Aorta (tissue), 5 donors: ENCODE results near the gene PDAP1. TPM values are rescaled to one million over a fixed set of nuclear protein-coding genes. Genes with fewer than 3 reads are reported as not detected.

ENCODE experiments used
- ATAC-seq: fragments of 200-7000 bp; cut with Tn5 transposase; one replicate; pipeline ENCODE4 v1.9.1; 2022; ENCODE audit warnings: moderate library complexity; ENCODE audit not compliant: low FRiP score
- DNase-seq, 2 donors: peaks; one replicate each; pipeline ENCODE4 v3.0.0-alpha.2; 2020
- H3K27ac ChIP-seq, 2 donors: one replicate each; pipeline ENCODE4 v1.5.1; 2013; ENCODE audit warnings: low read length in 2 of 2, mild to moderate bottlenecking in 2 of 2, moderate library complexity in 2 of 2, control low read depth in 1 of 2, inconsistent platforms in 1 of 2, low read depth in 1 of 2
- H3K27me3 ChIP-seq, 2 donors: one replicate each; pipeline ENCODE4 v1.6.1; 2013; ENCODE audit warnings: control low read depth in 1 of 2, low read length in 1 of 2, mild to moderate bottlenecking in 1 of 2, moderate library complexity in 1 of 2; ENCODE audit not compliant: insufficient read depth in 2 of 2, control insufficient read depth in 1 of 2
- H3K36me3 ChIP-seq, 2 donors: one replicate each; pipeline ENCODE4 v1.6.1; 2013; ENCODE audit warnings: control low read depth in 1 of 2, low read length in 1 of 2, mild to moderate bottlenecking in 1 of 2; ENCODE audit not compliant: insufficient read depth in 2 of 2, control insufficient read depth in 1 of 2
- H3K4me1 ChIP-seq, 2 donors: one replicate each; pipeline ENCODE4 v1.6.1; 2013; ENCODE audit warnings: low read length in 2 of 2, control low read depth in 1 of 2, mild to moderate bottlenecking in 1 of 2, moderate library complexity in 1 of 2; ENCODE audit not compliant: insufficient read depth in 2 of 2, control insufficient read depth in 1 of 2
- H3K4me3 ChIP-seq, 2 donors: one replicate each; pipeline ENCODE4 v1.5.1; 2013; ENCODE audit warnings: low read length in 2 of 2, control low read depth in 1 of 2, mild to moderate bottlenecking in 1 of 2
- H3K9me3 ChIP-seq: one replicate; pipeline ENCODE4 v1.6.1; 2013; ENCODE audit warnings: mild to moderate bottlenecking, low read length; ENCODE audit not compliant: control insufficient read depth
- WGBS, 2 donors: extraction: QIAGEN DNeasy Blood & Tissue Kit; methylation state at CpG; one replicate each; pipeline ENCODE4 v1.1.7; 2013; 5-methylcytosine and 5-hydroxymethylcytosine counted together
- intact Hi-C, 2 donors: fragments of 100-400 bp; cut with DNase I; formaldehyde crosslinking; loops; one replicate each; pipeline versions ENCODE4 v1.14.2 to v1.15.0; 2022
- polyA plus RNA-seq, 2 donors: library from polyadenylated mRNA; stranded (reverse); fragments of 200-250 nt; gene quantifications; one replicate each; pipeline ENCODE4 v1.2.3, GENCODE V29; 2013
- total RNA-seq, 2 donors: library from RNA; stranded (reverse); fragmentation: NEBNext Ultra II Directional; extraction: Animal tissue kit (Norgen Biotek cat#: 25700); gene quantifications; one replicate each; pipeline ENCODE4 v1.2.1, GENCODE V29; 2021
- donor health status: healthy with polysubstance abuse.
- donor health status: Bipolar disorder and iron deficiency.
- donor health status: DM: no; HTN: no; CAD: no.
- donor health status: DM: no; HTN: no; CAD: no.
- donor health status: DM: yes; HTN: yes; CAD: no.

The PDAP1 gene
- total and polyA plus RNA-seq, 4 donors, result 74.8 to 223 (median 134) TPM

GRCh38 chr7:99395616-99396327, 12.6 kb downstream of the PDAP1 start:
- H3K4me3 ChIP-seq, result no peak overlapping the region
- DNase-seq, result no peak
- H3K9me3 ChIP-seq, result no peaks in the 10 kb centered on the region
- H3K27ac ChIP-seq, result no peak overlapping the region
- ATAC-seq, result no peak
- 40% methylated on average over 14 of the region's 14 CpGs for WGBS, 2 donors
- intact Hi-C loops, result no loop called here
- no peaks in the 10 kb centered on the region for H3K4me1 ChIP-seq
- H3K36me3 ChIP-seq, result peaks cover 3 to 11% of the 10 kb centered on the region in 2 donors
- no peaks in the 10 kb centered on the region for H3K27me3 ChIP-seq

DNA sequence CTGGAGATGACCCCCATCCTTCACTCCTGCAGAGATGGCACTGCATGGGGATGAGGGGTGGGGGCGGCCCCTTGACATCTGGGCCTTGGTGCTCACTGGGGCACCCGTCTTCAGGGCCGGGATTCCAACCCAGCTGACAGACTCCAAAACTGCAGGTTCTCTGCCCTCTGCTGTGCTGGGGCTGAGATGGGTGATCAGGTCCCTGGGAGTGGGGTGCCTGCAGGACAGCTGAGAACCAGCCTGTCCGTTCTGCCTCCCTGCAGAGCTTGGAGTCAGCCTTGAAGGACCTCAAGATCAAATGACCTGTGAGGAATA, 14.3 kb downstream of the PDAP1 start:
- no peak for ATAC-seq
- no peak overlapping the region for H3K27ac ChIP-seq
- no peaks in the 10 kb centered on the region for H3K9me3 ChIP-seq
- peaks cover 0 to 7% of the 10 kb centered on the region in 2 donors for H3K36me3 ChIP-seq
- no peak for DNase-seq
- H3K27me3 ChIP-seq, result no peaks in the 10 kb centered on the region
- H3K4me1 ChIP-seq, result no peaks in the 10 kb centered on the region
- 83 to 88% methylated on average over 4 of the region's 4 CpGs for WGBS, 2 donors
- intact Hi-C loops, result no loop called here
- no peak overlapping the region for H3K4me3 ChIP-seq

GRCh38 chr7:99393355-99394187, 14.8 kb downstream of the PDAP1 start:
- ATAC-seq (peak; percentile 74), DNase-seq (peak in 1 of 2 donors; percentile 88)
- H3K27ac ChIP-seq, result no peak overlapping the region
- no peaks in the 10 kb centered on the region for H3K4me1 ChIP-seq
- peak overlapping the region; percentile 21 to 24 for H3K4me3 ChIP-seq
- intact Hi-C loops, result no loop called here
- H3K9me3 ChIP-seq, result no peaks in the 10 kb centered on the region
- 37% methylated on average over 30 of the region's 30 CpGs for WGBS, 2 donors
- H3K27me3 ChIP-seq, result no peaks in the 10 kb centered on the region
- H3K36me3 ChIP-seq, result peaks cover 0 to 7% of the 10 kb centered on the region in 2 donors

GRCh38 chr7:99392659-99393354, 15.6 kb downstream of the PDAP1 start:
- DNase-seq (peak; percentile 86 to 93), ATAC-seq (peak; percentile 86)
- peaks cover 0 to 7% of the 10 kb centered on the region in 2 donors for H3K36me3 ChIP-seq
- no peaks in the 10 kb centered on the region for H3K27me3 ChIP-seq
- peak overlapping the region; percentile 21 to 24 for H3K4me3 ChIP-seq
- intact Hi-C loops, result no loop called here
- H3K4me1 ChIP-seq, result no peaks in the 10 kb centered on the region
- no peak overlapping the region for H3K27ac ChIP-seq
- no peaks in the 10 kb centered on the region for H3K9me3 ChIP-seq
- WGBS, 2 donors, result 2% methylated on average over 65 to 68 of the region's 68 CpGs

DNA sequence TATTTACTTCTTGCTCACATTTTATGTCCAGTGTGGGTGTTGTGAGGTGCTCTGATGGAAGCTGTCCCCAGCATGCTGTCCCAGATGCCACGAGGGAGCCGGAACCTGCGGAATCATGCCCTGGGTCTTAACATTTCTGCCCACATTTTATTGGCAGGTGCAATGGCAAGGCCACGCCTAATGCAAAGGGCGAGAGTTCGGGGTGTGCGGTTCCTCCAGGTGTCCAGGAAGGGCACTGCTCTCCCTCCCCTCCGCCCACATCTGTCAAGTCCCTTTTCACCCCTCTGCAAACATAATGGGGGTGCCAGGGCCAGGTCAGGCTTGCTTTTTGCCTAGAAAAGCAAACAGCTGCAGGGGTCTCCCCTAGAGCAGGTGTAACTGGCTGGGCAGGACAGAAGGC, 16.4 kb downstream of the PDAP1 start:
- ATAC-seq (no peak), DNase-seq (no peak)
- Histone ChIP-seq H3K27me3 (no peaks in the 10 kb centered on the region), H3K4me3 (no peak overlapping the region), H3K27ac (no peak overlapping the region), H3K9me3 (no peaks in the 10 kb centered on the region), H3K36me3 (peaks cover 0 to 7% of the 10 kb centered on the region in 2 donors), H3K4me1 (no peaks in the 10 kb centered on the region)
- 90 to 93% methylated on average over 8 of the region's 8 CpGs for WGBS, 2 donors
- intact Hi-C loops, result no loop called here

DNA sequence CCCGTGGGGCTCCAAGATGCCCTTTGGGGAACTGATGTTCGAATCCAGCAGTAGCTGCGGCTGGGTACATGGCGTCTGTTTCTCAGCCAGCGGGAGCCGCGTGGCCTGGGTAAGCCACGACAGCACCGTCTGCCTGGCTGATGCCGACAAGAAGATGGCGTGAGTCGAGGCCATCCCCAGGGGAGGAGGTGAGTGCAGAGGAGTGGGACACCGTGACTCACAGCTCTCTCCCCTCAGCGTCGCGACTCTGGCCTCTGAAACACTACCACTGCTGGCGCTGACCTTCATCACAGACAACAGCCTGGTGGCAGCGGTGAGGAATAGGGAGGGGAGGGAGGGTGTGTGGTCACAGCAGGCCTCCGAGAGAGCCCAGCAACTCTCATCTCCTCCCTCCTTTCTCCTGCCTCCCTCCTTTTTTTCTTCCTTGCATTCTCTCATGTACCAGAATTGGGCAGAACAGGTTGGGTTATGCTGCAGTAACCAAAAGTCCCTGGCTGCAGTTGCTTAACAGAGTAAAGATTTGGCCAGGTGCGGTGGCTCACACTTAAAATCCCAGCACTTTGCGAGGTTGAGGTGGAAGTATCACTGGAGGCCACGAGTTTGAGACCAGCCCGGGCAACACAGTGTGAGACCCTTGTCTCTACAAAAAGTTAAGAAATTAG, 17.3 kb downstream of the PDAP1 start:
- Histone ChIP-seq H3K9me3 (no peaks in the 10 kb centered on the region), H3K36me3 (peaks cover 0 to 11% of the 10 kb centered on the region in 2 donors), H3K4me3 (no peak overlapping the region), H3K4me1 (no peaks in the 10 kb centered on the region), H3K27ac (no peak overlapping the region), H3K27me3 (no peaks in the 10 kb centered on the region)
- 94 to 96% methylated on average over 22 to 23 of the region's 23 CpGs for WGBS, 2 donors
- intact Hi-C loops, result no loop called here
- DNase-seq (no peak), ATAC-seq (no peak)

DNA sequence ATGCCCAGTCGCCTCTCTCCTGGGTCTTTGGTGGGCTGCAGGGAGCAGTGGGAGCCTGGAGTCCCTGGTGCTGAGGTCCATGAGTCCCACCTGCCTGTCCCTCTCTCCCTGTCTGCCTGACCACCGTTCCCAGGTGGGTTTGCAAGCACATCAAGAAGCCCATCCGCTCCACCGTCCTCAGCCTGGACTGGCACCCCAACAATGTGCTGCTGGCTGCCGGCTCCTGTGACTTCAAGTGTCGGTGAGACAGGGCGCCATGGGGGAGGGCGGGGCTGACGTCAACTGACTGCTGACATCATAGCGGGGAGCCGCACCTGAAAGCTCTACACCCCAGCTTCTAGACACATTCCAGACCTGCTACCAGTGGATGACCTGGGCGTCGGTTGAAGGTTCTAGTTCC, 18.6 kb downstream of the PDAP1 start:
- Histone ChIP-seq H3K4me3 (no peak overlapping the region), H3K4me1 (no peaks in the 10 kb centered on the region), H3K36me3 (peaks cover 0 to 11% of the 10 kb centered on the region in 2 donors), H3K27me3 (no peaks in the 10 kb centered on the region), H3K9me3 (no peaks in the 10 kb centered on the region), H3K27ac (no peak overlapping the region)
- intact Hi-C loops, result no loop called here
- ATAC-seq, result no peak
- no peak for DNase-seq
- 90 to 91% methylated on average over 13 of the region's 13 CpGs for WGBS, 2 donors

DNA sequence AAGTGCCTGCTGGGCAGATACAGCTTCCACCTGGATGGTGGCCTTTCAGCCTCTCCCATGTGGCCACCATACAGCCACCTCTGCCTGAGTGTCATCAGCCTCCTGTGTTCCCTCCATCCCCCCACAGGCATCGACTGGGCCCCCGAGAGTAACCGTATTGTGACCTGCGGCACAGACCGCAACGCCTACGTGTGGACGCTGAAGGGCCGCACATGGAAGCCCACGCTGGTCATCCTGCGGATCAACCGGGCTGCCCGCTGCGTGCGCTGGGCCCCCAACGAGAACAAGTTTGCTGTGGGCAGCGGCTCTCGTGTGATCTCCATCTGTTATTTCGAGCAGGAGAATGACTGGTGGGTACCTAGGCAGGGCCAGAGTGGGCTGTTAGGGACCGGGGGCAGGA, 20.5 kb downstream of the PDAP1 start:
- DNase-seq, result no peak
- H3K27ac ChIP-seq, result no peak overlapping the region
- H3K27me3 ChIP-seq, result no peaks in the 10 kb centered on the region
- H3K9me3 ChIP-seq, result no peaks in the 10 kb centered on the region
- H3K36me3 ChIP-seq, result peaks cover 0 to 11% of the 10 kb centered on the region in 2 donors
- H3K4me1 ChIP-seq, result no peaks in the 10 kb centered on the region
- no peak overlapping the region for H3K4me3 ChIP-seq
- 95 to 96% methylated on average over 20 of the region's 20 CpGs for WGBS, 2 donors
- no peak for ATAC-seq
- intact Hi-C loops, result no loop called here
